Fibroblast of the aortic adventitia (primary cell): ENCODE measurements around the gene SRSF1. TPM values are rescaled to one million over a fixed set of nuclear protein-coding genes. Genes with fewer than 3 reads are reported as not detected.

Experiments used
- DNase-seq: peaks from one replicate; pipeline ENCODE4 v3.0.0-alpha.2; 2010; ENCODE audit warnings: low read depth
- H3K4me3 ChIP-seq: 2 replicates; pipeline ENCODE4 v1.5.1; 2011; ENCODE audit warnings: low read depth, mild to moderate bottlenecking, control low read depth, low read length, moderate library complexity
- total RNA-seq: library from RNA; depleted of rRNA; stranded (reverse); fragments of >200 nt; gene quantifications from 2 replicates; pipeline ENCODE4 v1.2.3, GENCODE V29; 2012; ENCODE audit warnings: low replicate concordance
- TF ChIP-seq, protein P1 (sequence below): IDR thresholded peaks from 2 replicates; pipeline ENCODE4 v1.5.1; 2011; ENCODE audit warnings: mild to moderate bottlenecking, low read length, control low read depth, inconsistent platforms; ENCODE audit not compliant: insufficient read depth

SRSF1 gene
- total RNA-seq, 1 donor = 330 TPM

DNA sequence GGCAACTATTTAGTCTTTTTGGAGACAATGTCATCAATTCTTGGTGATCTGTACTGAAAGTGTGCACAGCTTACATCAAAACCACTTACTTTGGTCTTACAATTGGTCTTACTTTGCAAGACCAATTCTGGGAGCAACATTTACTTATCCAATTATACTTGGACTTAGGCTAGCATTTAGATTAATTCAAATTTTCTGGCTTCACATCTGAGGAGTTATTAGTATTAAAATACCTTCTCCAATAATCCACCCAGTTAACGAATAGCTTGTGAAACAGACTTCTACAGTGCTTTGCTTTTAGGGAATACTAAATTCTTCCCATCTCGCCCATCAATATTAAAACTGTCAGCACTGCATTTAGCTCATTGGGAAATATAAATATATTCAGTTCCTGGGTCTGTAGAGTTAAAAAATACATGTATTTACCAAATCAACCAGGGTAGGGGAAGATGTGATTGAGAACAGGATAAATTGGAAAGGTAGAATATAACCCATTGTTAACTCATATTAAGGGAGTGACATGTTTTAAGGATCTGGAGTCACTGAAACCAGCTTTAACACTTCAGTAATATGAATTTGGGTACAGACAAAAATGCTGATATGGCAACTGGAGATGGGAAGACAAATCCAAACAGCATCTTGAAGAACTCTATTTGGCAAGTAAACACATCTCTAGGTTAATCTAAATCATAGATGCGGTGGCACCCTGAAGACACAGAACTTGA, 9.8 kb downstream of the SRSF1 start:
- no peak for DNase-seq
- no peak overlapping the region for H3K4me3 ChIP-seq
- TF ChIP-seq, protein P1, sequence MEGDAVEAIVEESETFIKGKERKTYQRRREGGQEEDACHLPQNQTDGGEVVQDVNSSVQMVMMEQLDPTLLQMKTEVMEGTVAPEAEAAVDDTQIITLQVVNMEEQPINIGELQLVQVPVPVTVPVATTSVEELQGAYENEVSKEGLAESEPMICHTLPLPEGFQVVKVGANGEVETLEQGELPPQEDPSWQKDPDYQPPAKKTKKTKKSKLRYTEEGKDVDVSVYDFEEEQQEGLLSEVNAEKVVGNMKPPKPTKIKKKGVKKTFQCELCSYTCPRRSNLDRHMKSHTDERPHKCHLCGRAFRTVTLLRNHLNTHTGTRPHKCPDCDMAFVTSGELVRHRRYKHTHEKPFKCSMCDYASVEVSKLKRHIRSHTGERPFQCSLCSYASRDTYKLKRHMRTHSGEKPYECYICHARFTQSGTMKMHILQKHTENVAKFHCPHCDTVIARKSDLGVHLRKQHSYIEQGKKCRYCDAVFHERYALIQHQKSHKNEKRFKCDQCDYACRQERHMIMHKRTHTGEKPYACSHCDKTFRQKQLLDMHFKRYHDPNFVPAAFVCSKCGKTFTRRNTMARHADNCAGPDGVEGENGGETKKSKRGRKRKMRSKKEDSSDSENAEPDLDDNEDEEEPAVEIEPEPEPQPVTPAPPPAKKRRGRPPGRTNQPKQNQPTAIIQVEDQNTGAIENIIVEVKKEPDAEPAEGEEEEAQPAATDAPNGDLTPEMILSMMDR = no peak

DNA sequence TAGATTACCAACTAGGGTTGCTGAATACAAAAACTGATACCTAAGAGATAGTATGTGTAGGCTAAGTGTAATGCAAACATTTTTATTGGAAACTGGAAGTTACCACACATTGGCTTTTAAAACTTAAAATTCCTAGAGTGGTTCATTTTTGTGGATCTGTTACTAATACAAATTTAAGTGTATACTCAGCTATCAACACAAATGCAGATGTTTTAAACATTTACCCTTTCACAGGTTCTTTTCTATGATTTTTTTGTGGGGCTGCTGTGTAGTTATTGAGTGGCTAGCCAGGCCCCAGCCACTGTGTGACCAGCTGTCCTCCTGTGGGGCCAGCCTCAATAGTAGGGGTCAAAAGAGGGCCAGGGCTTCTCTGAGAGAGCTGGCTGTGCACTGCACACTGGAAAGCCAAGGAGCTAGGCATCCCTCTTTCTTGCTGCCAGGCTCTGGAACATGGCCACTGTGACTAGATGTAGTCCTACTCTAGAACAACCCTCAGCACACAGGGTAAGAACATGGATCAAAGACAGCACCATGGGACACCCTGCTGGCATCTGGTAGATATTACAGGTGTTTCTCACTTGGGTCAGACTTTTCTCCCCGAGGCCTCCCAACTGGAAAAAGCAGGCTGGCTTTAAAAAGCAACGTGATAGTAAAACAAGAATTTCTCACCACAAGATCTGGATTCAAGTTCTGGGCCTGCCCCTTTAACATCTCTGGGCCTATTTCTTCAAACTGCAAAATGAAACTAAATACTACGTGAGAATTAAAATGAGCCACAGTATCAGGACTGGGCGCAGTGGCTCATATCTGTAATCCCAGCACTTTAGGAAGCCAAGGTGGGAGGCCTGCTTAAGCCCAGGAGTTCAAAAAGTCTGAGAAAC, 11.7 kb downstream of the SRSF1 start:
- peak; percentile 87 for DNase-seq
- TF ChIP-seq, protein P1 = peak; percentile 73
- H3K4me3 ChIP-seq = no peak overlapping the region

DNA sequence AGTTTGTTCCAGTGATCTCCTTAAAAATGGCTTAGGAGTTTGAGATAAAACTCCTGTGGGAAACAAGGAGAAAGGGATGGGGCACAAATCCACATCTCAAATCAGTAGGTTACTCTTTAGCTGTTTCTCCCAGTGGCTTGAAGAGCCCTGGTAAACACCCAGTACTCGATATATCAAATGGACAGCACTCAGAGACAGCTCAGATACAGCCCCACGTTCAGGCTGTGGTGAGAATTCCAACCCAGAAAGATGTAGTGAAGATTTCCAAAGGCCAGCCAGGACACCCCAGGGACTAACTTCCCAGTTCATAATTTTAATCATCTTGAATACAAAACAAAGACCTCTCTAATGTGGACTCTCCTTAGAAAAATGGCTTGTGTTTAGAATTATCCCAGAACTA, 12.6 kb downstream of the SRSF1 start:
- H3K4me3 ChIP-seq = no peak overlapping the region
- no peak for DNase-seq
- TF ChIP-seq, protein P1 = no peak

DNA sequence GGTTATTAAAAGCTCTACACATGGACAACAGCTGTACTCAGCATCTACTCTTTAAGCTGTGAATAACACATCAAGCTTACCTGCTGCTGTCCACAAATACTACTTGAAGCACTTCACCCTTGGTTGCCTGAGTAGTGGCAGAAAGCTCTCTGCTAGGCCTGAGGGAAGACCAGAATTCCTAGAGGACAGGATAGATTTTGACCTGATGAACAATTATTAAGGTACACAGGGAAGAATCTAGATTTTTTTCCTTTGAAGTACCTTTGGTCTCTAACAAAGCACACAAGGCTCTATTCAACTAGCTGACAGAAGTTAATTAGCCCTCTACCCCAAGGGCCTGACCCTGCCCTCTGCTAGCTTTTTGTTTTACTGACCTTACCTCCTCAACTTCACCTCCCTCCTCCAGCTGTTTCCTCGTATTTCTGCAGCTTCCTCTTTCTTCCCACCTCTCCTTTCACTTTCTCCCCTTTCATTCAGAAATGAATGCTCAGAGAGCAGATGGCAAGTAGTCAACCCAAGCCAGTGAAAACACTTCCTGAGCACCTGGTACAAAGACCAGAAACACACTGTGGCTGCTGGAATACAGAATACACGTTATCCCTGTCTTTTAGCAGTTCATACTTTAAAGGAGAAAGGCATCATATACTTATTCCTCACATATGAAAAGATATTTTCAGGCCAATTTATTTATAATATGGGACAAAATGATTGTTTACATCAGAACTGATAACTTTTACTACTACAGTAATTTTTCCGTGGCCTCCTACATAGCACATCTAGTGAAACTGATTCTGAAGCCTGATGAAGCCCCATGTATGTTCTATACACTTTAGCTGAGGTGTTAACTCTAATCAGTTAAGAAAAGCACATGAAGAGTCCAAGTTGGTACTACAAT, 13.3 kb downstream of the SRSF1 start:
- H3K4me3 ChIP-seq = no peak overlapping the region
- DNase-seq = no peak
- TF ChIP-seq, protein P1 = no peak

DNA sequence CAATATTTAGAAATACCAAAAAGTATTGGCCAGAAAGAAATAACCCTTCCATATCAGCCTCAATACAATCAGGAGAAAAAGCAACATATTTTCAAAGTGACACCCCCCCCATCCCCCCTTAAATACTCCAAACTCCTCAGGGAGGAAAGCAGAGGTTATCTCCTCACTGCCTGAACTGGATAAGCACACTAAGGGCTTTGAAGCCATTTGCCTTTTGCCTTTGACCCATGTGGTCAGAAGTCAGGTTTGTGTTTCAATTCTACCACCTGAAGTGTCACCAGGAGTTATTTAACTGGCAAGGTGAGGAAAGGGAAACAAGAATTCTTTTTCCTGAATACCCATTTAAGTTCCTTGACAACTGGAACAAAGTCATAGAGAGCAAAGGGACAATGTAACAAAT, 15.5 kb downstream of the SRSF1 start:
- TF ChIP-seq, protein P1 = no peak
- no peak for DNase-seq
- no peak overlapping the region for H3K4me3 ChIP-seq

DNA sequence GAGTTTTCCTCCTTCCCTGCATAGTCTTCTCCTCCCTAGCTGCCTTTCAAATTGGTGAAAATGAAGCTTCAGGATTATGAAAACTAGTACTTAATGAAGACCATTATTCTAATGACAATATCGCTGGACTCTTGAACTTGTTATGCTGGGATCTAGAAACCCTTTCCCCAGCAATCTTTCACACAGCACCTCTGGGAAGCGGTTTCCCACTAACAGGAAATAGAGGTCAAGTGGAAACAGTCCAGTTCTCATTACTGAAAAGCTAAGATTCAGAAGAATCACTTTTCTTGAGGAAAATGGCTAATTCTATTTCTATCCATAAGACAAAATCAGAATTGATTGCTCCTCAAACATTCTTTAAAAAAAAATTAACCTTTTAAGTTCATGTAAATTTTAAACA, 17.0 kb downstream of the SRSF1 start:
- no peak overlapping the region for H3K4me3 ChIP-seq
- TF ChIP-seq, protein P1 = no peak
- DNase-seq = no peak
